Measurements from ENCODE around the gene BRD3OS. TPM values are rescaled to one million over a fixed set of nuclear protein-coding genes. Genes with fewer than 3 reads are reported as not detected.

The BRD3OS gene
- total and polyA plus RNA-seq, 2 of the 4 experiments (the other 2 are of a cell fraction): 15.8 to 20.7 TPM

DNA sequence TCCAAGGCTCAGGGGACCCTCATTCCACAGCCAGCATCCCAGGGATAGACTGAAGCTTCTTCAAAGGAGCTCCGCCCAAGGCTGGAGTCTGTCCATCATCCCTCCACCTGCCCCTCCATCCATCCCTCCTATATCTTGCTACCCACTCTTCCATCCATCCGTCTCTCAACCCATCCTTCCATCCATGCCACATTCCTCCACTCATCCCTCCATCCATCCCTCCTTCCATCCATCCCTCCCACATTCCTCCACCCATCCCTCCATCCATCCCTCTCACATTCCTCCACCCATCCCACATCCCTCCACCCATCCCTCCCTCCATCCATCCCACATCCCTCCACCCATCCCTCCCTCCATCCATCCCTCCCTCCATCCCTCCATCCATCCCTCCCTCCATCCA is 27.7 kb upstream of the BRD3OS start:
- BruUV-seq (replicated peaks): no TSS peak
- Histone ChIP-seq H2BK120ac (ENCODE audit: low read depth, low read length) (no peak overlapping the region), H4K5ac (ENCODE audit: low read depth, low read length) (no peak overlapping the region), H2BK20ac (ENCODE audit: low read depth, low read length) (no peak overlapping the region), H3K18ac (ENCODE audit: low read depth, low read length) (no peak overlapping the region), H2BK5ac (ENCODE audit: low read depth, low read length, poor library complexity, severe bottlenecking) (no peak overlapping the region), H3K4ac (ENCODE audit: low read depth, low read length) (no peak overlapping the region), H3K9me1 (ENCODE audit: insufficient read depth, low read length) (0 out of 2 replicates have a peak, but pooled peaks cover 3% of the 10 kb centered on the region), H3K23ac (ENCODE audit: low read depth, low read length) (no peak overlapping the region), H4K20me1 (ENCODE audit: insufficient read depth, low read length) (peaks cover 11% of the 10 kb centered on the region), H3K56ac (ENCODE audit: extremely low read depth, insufficient read depth, low read length) (no peak overlapping the region), H3K27ac (ENCODE audit: insufficient read depth, low read length) (no peak overlapping the region), H4K91ac (ENCODE audit: insufficient read depth, low read depth, low read length) (no peak overlapping the region), H2AK9ac (replicated peaks; ENCODE audit: low read depth, low read length, poor library complexity) (no peak overlapping the region), H3K4me1 (ENCODE audit: control insufficient read depth, insufficient read depth, low read length) (peaks cover 8% of the 10 kb centered on the region; the same call in 1 of the 2 replicates), H2AFZ (replicated peaks; ENCODE audit: low read length, poor library complexity) (no peak overlapping the region), H2BK15ac (ENCODE audit: low read depth, low read length) (no peak overlapping the region), H3K4me3 (ENCODE audit: insufficient read depth, low read depth, low read length) (no peak overlapping the region), H3K9ac (ENCODE audit: low read depth, low read length) (no peak overlapping the region), H3K9me3 (ENCODE audit: control insufficient read depth, insufficient read depth, low read length) (no peaks in the 10 kb centered on the region), H2AK5ac (ENCODE audit: low read depth, low read length) (no peak overlapping the region), H3K14ac (replicated peaks; ENCODE audit: low read depth, low read length) (no peak overlapping the region), H4K8ac (ENCODE audit: low read depth in 2 of 2, low read length in 2 of 2) (no peak overlapping the region), H3K36me3 (ENCODE audit: control insufficient read depth, insufficient read depth, low read length) (no peaks in the 10 kb centered on the region), H3K4me2 (ENCODE audit: low read depth, low read length) (no peak overlapping the region), H3K27me3 (ENCODE audit: control insufficient read depth, insufficient read depth, low read length) (peaks cover 6% of the 10 kb centered on the region; the same call in 1 of the 2 replicates), H3K79me1 (ENCODE audit: low read depth in 1 of 2, low read length in 2 of 2) (peaks cover 0 to 16% of the 10 kb centered on the region in 2 experiments; a peak in 1 of 4 replicates)
- in situ Hi-C loops (cut with MboI; ENCODE audit: low sequenced_read_pairs) (loop anchor here (10.0 kb wide), 1 partner anchor 463 kb away; the partner anchor contains the start of gene ADAMTSL2), dilution Hi-C loops (cut with HindIII; ENCODE audit: low sequenced_read_pairs, unreplicated experiment) (no loop called here), intact Hi-C loops (cut with micrococcal nuclease) (no loop called here)
- CTCF ChIA-PET: no interaction called here
- POLR2A ChIA-PET (ENCODE audit: unreplicated experiment): no interaction called here
- 95 to 100% methylated on average over 1 to 2 of the region's 2 CpGs for WGBS, 2 experiments (ENCODE audit: extremely low coverage in 2 of 2, insufficient read length in 1 of 2)
- no peak for ATAC-seq (ENCODE audit: low read depth)
- TF ChIP-seq, protein P1, sequence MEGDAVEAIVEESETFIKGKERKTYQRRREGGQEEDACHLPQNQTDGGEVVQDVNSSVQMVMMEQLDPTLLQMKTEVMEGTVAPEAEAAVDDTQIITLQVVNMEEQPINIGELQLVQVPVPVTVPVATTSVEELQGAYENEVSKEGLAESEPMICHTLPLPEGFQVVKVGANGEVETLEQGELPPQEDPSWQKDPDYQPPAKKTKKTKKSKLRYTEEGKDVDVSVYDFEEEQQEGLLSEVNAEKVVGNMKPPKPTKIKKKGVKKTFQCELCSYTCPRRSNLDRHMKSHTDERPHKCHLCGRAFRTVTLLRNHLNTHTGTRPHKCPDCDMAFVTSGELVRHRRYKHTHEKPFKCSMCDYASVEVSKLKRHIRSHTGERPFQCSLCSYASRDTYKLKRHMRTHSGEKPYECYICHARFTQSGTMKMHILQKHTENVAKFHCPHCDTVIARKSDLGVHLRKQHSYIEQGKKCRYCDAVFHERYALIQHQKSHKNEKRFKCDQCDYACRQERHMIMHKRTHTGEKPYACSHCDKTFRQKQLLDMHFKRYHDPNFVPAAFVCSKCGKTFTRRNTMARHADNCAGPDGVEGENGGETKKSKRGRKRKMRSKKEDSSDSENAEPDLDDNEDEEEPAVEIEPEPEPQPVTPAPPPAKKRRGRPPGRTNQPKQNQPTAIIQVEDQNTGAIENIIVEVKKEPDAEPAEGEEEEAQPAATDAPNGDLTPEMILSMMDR (conservative IDR thresholded peaks at IDR 0.05; ENCODE audit: low read depth, low read length): no peak
- TF ChIP-seq RFX5 (IDR thresholded peaks at IDR 0.05; ENCODE audit: low read depth, low read length) (no peak), BHLHE40 (IDR thresholded peaks at IDR 0.05; ENCODE audit: low read depth, low read length) (no peak), MAZ (IDR thresholded peaks at IDR 0.05; ENCODE audit: borderline replicate concordance, low read depth, low read length) (no peak), CHD1 (IDR thresholded peaks at IDR 0.05; ENCODE audit: low read depth, low read length) (no peak), MAFK (IDR thresholded peaks at IDR 0.05; ENCODE audit: low read depth, low read length) (no peak), RAD21 (IDR thresholded peaks at IDR 0.05; ENCODE audit: low read length) (no peak), NFE2L2 (IDR thresholded peaks at IDR 0.05; ENCODE audit: low read depth, low read length) (no peak), USF2 (IDR thresholded peaks at IDR 0.05; ENCODE audit: low read depth, low read length) (no peak), SMC3 (IDR thresholded peaks at IDR 0.05; ENCODE audit: low read depth, low read length) (no peak), MXI1 (IDR thresholded peaks at IDR 0.05; ENCODE audit: borderline replicate concordance, low read depth, low read length) (no peak), RCOR1 (IDR thresholded peaks at IDR 0.05; ENCODE audit: insufficient replicate concordance, low read length) (no peak), FOS (IDR thresholded peaks at IDR 0.05; ENCODE audit: low read depth, low read length) (no peak), CEBPB (IDR thresholded peaks at IDR 0.05; ENCODE audit: low read depth, low read length) (no peak), POLR2A (IDR thresholded peaks at IDR 0.05; ENCODE audit: low read depth, low read length) (no peak)
- TF ChIP-seq, protein P2, sequence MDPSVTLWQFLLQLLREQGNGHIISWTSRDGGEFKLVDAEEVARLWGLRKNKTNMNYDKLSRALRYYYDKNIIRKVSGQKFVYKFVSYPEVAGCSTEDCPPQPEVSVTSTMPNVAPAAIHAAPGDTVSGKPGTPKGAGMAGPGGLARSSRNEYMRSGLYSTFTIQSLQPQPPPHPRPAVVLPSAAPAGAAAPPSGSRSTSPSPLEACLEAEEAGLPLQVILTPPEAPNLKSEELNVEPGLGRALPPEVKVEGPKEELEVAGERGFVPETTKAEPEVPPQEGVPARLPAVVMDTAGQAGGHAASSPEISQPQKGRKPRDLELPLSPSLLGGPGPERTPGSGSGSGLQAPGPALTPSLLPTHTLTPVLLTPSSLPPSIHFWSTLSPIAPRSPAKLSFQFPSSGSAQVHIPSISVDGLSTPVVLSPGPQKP (IDR thresholded peaks at IDR 0.05; ENCODE audit: borderline replicate concordance, low read depth, low read length): no peak
- DNase-seq: no peak
